ENCODE results near the gene SERPINA3. TPM values are rescaled to one million over a fixed set of nuclear protein-coding genes. Genes with fewer than 3 reads are reported as not detected.

SERPINA3 gene
- total RNA-seq, 2 experiments from 2014 or later, result not detected

GRCh38 chr14:94646481-94646880 lies 34.3 kb downstream of the SERPINA3 start:
- no peaks in the 10 kb centered on the region for H3K4me1 Mint-ChIP-seq
- H3K27ac Mint-ChIP-seq, result no peak overlapping the region
- peaks cover 12% of the 10 kb centered on the region for H3K27me3 Mint-ChIP-seq
- no peaks in the 10 kb centered on the region for H3K36me3 Mint-ChIP-seq
- no peak overlapping the region for H3K4me3 Mint-ChIP-seq
- DNase-seq, result no peak
- H3K9me3 Mint-ChIP-seq, result peaks cover 2% of the 10 kb centered on the region

GRCh38 chr14:94648801-94649200 lies 36.6 kb downstream of the SERPINA3 start:
- no peaks in the 10 kb centered on the region for H3K36me3 Mint-ChIP-seq
- no peaks in the 10 kb centered on the region for H3K4me1 Mint-ChIP-seq
- no peak overlapping the region for H3K27ac Mint-ChIP-seq
- H3K9me3 Mint-ChIP-seq, result peaks cover 2% of the 10 kb centered on the region
- H3K4me3 Mint-ChIP-seq, result no peak overlapping the region
- H3K27me3 Mint-ChIP-seq, result peaks cover 10% of the 10 kb centered on the region
- no peak for DNase-seq

- H3K27ac Mint-ChIP-seq, result no peak overlapping the region
- H3K4me1 Mint-ChIP-seq, result no peaks in the 10 kb centered on the region
- H3K36me3 Mint-ChIP-seq, result no peaks in the 10 kb centered on the region
- no peak for DNase-seq
- peaks cover 3% of the 10 kb centered on the region for H3K27me3 Mint-ChIP-seq
- H3K4me3 Mint-ChIP-seq, result no peak overlapping the region
- H3K9me3 Mint-ChIP-seq, result peaks cover 2% of the 10 kb centered on the region
Measured at GRCh38 chr14:94649543-94650443, 37.6 kb downstream of the SERPINA3 start.

DNA sequence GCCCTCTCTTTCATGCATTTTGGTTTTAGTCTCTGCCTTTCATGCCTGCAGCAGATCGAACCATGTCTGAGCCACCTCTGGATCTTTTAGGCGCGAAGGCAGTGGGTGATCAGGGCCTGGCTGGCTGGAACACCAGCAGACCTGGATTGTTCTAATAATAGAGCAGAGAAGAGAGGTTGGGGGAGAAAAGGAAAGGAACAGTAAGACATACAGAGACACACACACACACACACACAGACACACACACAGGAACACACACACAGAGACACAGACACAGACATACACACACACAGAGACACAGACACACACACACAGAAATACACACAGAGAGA lies 38.2 kb downstream of the SERPINA3 start:
- DNase-seq, result no peak
- Mint-ChIP-seq H3K27ac (no peak overlapping the region), H3K4me3 (no peak overlapping the region), H3K36me3 (no peaks in the 10 kb centered on the region), H3K27me3 (peaks cover 3% of the 10 kb centered on the region), H3K4me1 (no peaks in the 10 kb centered on the region), H3K9me3 (peaks cover 2% of the 10 kb centered on the region)

DNA sequence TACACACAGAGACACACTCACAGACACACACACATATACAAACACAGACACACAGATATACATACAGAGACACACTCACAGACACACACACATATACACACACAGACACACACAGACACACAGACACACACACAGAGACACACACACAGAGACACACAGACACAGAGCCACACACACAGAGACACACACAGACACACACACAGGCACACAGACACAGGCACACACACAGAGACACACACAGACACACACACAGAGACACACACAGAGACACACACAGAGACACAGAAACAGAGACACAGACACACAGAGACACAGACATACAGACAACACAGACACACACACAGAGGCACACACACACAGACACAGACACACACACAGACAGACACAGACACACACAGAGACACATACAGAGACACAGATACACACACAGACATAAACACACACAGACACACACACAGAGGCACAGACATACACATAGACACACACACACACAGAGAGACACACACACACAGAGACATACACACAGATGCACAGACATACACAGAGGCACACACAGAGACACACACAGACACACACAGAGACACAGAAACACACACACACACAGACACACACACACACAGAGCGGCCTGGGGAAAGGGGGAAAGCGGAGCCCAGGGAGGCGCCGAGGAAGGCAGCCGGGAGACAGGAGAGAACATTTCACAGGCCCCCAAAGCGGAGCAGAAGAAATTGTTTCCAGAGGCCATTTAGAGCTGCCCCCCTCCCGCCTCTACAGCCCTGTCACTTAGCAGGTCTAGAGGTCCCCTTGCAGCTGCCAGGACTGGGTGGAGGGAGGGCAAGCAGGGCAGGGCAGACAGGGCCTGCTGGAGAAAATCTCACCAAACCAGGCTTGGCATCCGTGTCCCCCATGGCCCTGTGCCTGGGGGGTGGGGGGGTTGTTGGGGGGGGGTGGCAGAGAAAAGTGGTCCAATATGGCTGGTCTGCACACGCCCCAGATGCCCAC lies 38.9 kb downstream of the SERPINA3 start:
- Mint-ChIP-seq H3K27me3 (no peaks in the 10 kb centered on the region), H3K36me3 (no peaks in the 10 kb centered on the region), H3K9me3 (peaks cover 2% of the 10 kb centered on the region), H3K4me1 (no peaks in the 10 kb centered on the region), H3K4me3 (no peak overlapping the region), H3K27ac (no peak overlapping the region)
- no peak for DNase-seq

GRCh38 chr14:94653321-94653720 lies 41.1 kb downstream of the SERPINA3 start:
- no peaks in the 10 kb centered on the region for H3K4me1 Mint-ChIP-seq
- no peak overlapping the region for H3K4me3 Mint-ChIP-seq
- no peak overlapping the region for H3K27ac Mint-ChIP-seq
- H3K9me3 Mint-ChIP-seq, result peaks cover under 1% of the 10 kb centered on the region
- no peak for DNase-seq
- no peaks in the 10 kb centered on the region for H3K36me3 Mint-ChIP-seq
- H3K27me3 Mint-ChIP-seq, result no peaks in the 10 kb centered on the region

GRCh38 chr14:94654071-94654861 lies 42.1 kb downstream of the SERPINA3 start:
- Mint-ChIP-seq H3K36me3 (no peaks in the 10 kb centered on the region), H3K27me3 (no peaks in the 10 kb centered on the region), H3K9me3 (no peaks in the 10 kb centered on the region), H3K4me3 (no peak overlapping the region), H3K27ac (no peak overlapping the region), H3K4me1 (no peaks in the 10 kb centered on the region)
- no peak for DNase-seq

DNA sequence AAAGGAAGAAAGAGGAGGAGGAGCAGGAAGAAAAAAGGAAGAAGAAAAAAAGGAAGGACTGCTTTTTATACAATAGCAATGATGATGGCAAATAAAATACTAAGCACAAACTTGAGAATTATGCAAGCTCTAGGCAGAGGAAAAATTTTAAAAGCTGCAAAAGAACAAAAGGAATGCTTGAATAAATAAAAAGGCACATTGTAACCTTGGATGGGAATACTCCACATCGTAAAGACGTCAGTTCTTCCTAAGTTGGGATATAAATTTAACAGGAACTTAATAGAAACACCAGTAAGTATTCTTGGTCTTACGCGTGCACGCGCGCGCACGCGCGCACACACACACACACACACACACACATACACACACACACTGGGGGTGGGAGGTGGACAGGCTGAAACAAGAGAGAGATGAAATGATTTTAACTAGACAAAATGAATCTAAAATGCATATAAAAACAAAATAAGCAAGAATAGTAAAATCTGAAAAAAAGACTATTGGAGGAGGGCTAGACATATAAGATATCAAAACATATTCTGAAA lies 43.0 kb downstream of the SERPINA3 start:
- H3K36me3 Mint-ChIP-seq, result no peaks in the 10 kb centered on the region
- H3K27me3 Mint-ChIP-seq, result peaks cover 6% of the 10 kb centered on the region
- no peaks in the 10 kb centered on the region for H3K9me3 Mint-ChIP-seq
- H3K27ac Mint-ChIP-seq, result no peak overlapping the region
- no peak overlapping the region for H3K4me3 Mint-ChIP-seq
- no peak for DNase-seq
- H3K4me1 Mint-ChIP-seq, result no peaks in the 10 kb centered on the region

- no peaks in the 10 kb centered on the region for H3K9me3 Mint-ChIP-seq
- no peaks in the 10 kb centered on the region for H3K4me1 Mint-ChIP-seq
- no peak overlapping the region for H3K4me3 Mint-ChIP-seq
- H3K27me3 Mint-ChIP-seq, result peaks cover 6% of the 10 kb centered on the region
- H3K27ac Mint-ChIP-seq, result no peak overlapping the region
- no peaks in the 10 kb centered on the region for H3K36me3 Mint-ChIP-seq
- no peak for DNase-seq
Measured at GRCh38 chr14:94656043-94656442, 43.9 kb downstream of the SERPINA3 start.

DNA sequence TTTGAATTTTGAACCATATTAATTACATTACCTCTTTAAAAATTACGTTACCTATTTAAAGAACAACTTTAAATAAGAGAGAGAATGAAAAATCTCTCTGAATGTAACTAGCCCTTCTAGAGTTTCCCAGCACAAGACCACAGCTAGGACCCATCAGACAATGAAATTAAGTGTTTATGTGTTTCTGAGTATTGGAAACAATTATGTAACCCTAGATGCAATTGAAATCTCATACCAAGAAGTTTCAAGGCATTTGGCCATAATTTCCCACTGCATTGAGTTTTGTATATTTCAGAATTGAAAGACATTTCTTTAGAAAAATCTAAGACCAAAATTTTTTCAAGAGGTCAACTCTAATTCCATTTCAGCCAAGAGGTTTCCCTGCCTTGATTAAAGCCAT lies 47.1 kb downstream of the SERPINA3 start:
- no peak overlapping the region for H3K27ac Mint-ChIP-seq
- H3K36me3 Mint-ChIP-seq, result no peaks in the 10 kb centered on the region
- no peak for DNase-seq
- H3K4me1 Mint-ChIP-seq, result peaks cover 3% of the 10 kb centered on the region
- H3K4me3 Mint-ChIP-seq, result no peak overlapping the region
- peaks cover 10% of the 10 kb centered on the region for H3K27me3 Mint-ChIP-seq
- H3K9me3 Mint-ChIP-seq, result peaks cover 2% of the 10 kb centered on the region

GRCh38 chr14:94659901-94660300 lies 47.7 kb downstream of the SERPINA3 start:
- Mint-ChIP-seq H3K4me3 (no peak overlapping the region), H3K36me3 (no peaks in the 10 kb centered on the region), H3K27ac (no peak overlapping the region), H3K9me3 (peaks cover 2% of the 10 kb centered on the region), H3K4me1 (peaks cover 3% of the 10 kb centered on the region), H3K27me3 (peaks cover 13% of the 10 kb centered on the region)
- DNase-seq, result no peak

DNA sequence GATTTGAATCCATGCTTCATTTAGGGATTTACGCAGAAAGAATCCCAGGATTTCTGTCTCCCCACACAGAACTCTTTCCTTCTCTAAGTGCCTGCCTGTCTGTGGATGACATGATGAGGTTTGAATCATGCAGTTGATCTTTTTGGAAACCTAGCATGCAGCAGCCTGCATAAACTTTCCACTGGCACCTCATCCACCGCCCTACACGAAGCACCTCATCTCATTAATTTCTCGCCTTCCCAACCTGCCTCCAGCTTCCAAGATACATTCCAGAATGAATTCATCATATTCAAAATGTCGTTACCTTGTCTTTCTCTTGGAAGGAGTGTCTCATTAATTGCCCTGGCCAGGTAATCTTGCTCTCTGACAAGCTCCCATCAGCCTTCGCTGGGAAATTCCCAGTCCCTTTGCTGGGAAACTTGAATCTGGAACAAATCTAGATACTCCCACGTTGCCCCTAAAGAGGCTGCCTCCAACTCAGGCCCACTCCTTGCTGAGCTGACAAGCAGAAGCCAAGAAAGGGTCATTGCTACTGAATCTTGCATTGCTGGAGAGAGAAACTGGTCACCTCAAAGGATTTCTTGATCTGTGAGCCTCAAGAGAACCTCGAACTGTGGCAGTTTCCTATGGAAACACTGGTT lies 48.2 kb downstream of the SERPINA3 start:
- peaks cover 2% of the 10 kb centered on the region for H3K9me3 Mint-ChIP-seq
- H3K36me3 Mint-ChIP-seq, result no peaks in the 10 kb centered on the region
- no peak for DNase-seq
- H3K4me1 Mint-ChIP-seq, result peaks cover 3% of the 10 kb centered on the region
- H3K27me3 Mint-ChIP-seq, result peaks cover 16% of the 10 kb centered on the region
- H3K27ac Mint-ChIP-seq, result no peak overlapping the region
- H3K4me3 Mint-ChIP-seq, result no peak overlapping the region

GRCh38 chr14:94663538-94663937 lies 51.3 kb downstream of the SERPINA3 start:
- no peak overlapping the region for H3K27ac Mint-ChIP-seq
- H3K36me3 Mint-ChIP-seq, result no peaks in the 10 kb centered on the region
- DNase-seq, result no peak
- no peak overlapping the region for H3K4me3 Mint-ChIP-seq
- H3K9me3 Mint-ChIP-seq, result peaks cover 2% of the 10 kb centered on the region
- H3K4me1 Mint-ChIP-seq, result peaks cover 3% of the 10 kb centered on the region
- peaks cover 29% of the 10 kb centered on the region for H3K27me3 Mint-ChIP-seq

Measured in activated naive CD8-positive, alpha-beta T cell treated with anti-CD3 and anti-CD28 coated beads for 36 hours (primary cell).